ENCODE results near the gene ZNF487.

DNA sequence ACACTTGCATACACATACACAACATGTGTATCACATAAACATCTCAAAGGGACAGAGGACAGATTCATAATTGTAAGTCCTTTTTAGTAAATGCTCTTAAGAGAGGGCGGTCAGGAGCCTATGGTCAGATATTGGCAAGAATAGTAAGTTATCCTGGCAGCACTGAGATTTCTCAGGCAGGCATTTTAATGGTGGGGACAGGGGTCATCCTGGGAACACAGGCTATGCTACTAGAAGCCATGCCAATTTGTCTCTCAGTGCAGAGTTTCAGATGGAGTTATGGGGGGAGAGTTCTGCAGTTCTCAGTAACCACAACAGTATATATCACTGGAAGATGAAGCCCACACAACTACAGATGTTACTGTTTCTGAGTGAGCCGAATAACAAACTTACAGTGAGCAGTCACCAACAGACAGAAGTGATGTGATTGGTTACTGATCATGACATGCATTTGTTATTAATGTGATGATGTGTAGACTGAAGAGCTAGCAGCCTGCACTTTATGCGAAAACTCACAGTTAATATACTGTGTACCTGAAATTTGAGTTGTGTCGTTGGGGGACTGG lies 16.4 kb downstream of the ZNF487 start:
- TF ChIP-seq, protein P1, sequence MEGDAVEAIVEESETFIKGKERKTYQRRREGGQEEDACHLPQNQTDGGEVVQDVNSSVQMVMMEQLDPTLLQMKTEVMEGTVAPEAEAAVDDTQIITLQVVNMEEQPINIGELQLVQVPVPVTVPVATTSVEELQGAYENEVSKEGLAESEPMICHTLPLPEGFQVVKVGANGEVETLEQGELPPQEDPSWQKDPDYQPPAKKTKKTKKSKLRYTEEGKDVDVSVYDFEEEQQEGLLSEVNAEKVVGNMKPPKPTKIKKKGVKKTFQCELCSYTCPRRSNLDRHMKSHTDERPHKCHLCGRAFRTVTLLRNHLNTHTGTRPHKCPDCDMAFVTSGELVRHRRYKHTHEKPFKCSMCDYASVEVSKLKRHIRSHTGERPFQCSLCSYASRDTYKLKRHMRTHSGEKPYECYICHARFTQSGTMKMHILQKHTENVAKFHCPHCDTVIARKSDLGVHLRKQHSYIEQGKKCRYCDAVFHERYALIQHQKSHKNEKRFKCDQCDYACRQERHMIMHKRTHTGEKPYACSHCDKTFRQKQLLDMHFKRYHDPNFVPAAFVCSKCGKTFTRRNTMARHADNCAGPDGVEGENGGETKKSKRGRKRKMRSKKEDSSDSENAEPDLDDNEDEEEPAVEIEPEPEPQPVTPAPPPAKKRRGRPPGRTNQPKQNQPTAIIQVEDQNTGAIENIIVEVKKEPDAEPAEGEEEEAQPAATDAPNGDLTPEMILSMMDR (conservative IDR thresholded peaks at IDR 0.05; ENCODE audit: low read depth, low read length), result no peak
- no peak for TF ChIP-seq RAD21 (IDR thresholded peaks at IDR 0.05; ENCODE audit: low read length)
- TF ChIP-seq SMC3 (IDR thresholded peaks at IDR 0.05; ENCODE audit: low read depth, low read length), result no peak

All from IMR-90 (cell line).